Transverse colon (tissue), 4 donors: ENCODE results near the gene CLIC6. TPM values are rescaled to one million over a fixed set of nuclear protein-coding genes. Genes with fewer than 3 reads are reported as not detected.

ENCODE experiments used
- DNase-seq: peaks from one replicate; pipeline ENCODE4 v3.0.0-alpha.2; 2019
- H3K27ac ChIP-seq, 4 donors: fragments of 200-600 bp; sonication (generic); 2 replicates each; pipeline ENCODE4 v1.5.1; 2016 to 2018; ENCODE audit warnings: inconsistent platforms in 4 of 4
- H3K27me3 ChIP-seq: fragments of 200-600 bp; sonication (generic); 2 replicates; pipeline ENCODE4 v1.5.1; 2017; ENCODE audit warnings: inconsistent platforms
- H3K36me3 ChIP-seq, 4 donors: fragments of 200-600 bp; sonication (generic); 2 replicates each; pipeline ENCODE4 v1.5.1; 2017 to 2019; ENCODE audit warnings: inconsistent platforms in 4 of 4
- H3K4me1 ChIP-seq, 4 donors: fragments of 200-600 bp; sonication (generic); 2 replicates each; pipeline ENCODE4 v1.5.1; 2017 to 2020; ENCODE audit warnings: inconsistent platforms in 4 of 4
- H3K4me3 ChIP-seq, 4 donors: fragments of 200-600 bp; sonication (generic); 1 replicate in 1 of 4; 2 replicates in 3 of 4; pipeline versions ENCODE4 v1.5.1 to v1.6.1; 2017 to 2019; ENCODE audit warnings: inconsistent platforms in 4 of 4
- H3K9me3 ChIP-seq, 2 donors: fragments of 200-600 bp; sonication (generic); 2 replicates each; pipeline ENCODE4 v1.5.1; 2017 to 2019; ENCODE audit warnings: inconsistent platforms in 2 of 2
- EP300 ChIP-seq: sonication (generic); formaldehyde crosslinking; IDR thresholded peaks from one replicate; pipeline ENCODE4 v1.6.1; 2017; ENCODE audit warnings: antibody characterized with exemption, low read depth
- POLR2A ChIP-seq: fragments of 450-650 bp; IDR thresholded peaks from one replicate; pipeline ENCODE4 v1.6.1; 2016; ENCODE audit warnings: antibody characterized with exemption, mild to moderate bottlenecking, moderate library complexity
- POLR2AphosphoS5 ChIP-seq, 3 donors: sonication (generic); formaldehyde crosslinking; IDR thresholded peaks; one replicate each; pipeline ENCODE4 v1.6.1; 2016; ENCODE audit warnings: antibody characterized with exemption in 3 of 3
- WGBS, 2 donors: methylation state at CpG; one replicate each; pipeline ENCODE4 v1.1.5; 2018; ENCODE audit warnings: low coverage in 1 of 2; 5-methylcytosine and 5-hydroxymethylcytosine counted together
- in situ Hi-C, 4 donors: fragments of 200-750 bp; cut with MboI; loops; one replicate each; pipeline versions ENCODE4 v1.15.0 to v1.15.1; 2017; ENCODE audit warnings: low sequenced_read_pairs in 3 of 4, low pct_ligation_motif_present in 1 of 4, low pct_unique_long_range_greater_than_20kb in 1 of 4
- intact Hi-C: fragments of 100-400 bp; cut with DNase I; formaldehyde crosslinking; loops from one replicate; pipeline ENCODE4 v1.15.1; 2023; ENCODE audit warnings: low total_unique reads
- total RNA-seq, 4 donors: library from RNA; depleted of rRNA; stranded (reverse); fragments of >200 nt; gene quantifications; one replicate each; pipeline ENCODE4 v1.1.0, GENCODE V29; 2016
- TF ChIP-seq, protein P1 (sequence below), 5 experiments: fragments of 200-600 bp in 3 of 5; fragments of 450-650 bp in 2 of 5; sonication (generic) in 3 of 5; IDR thresholded peaks; 1 replicate in 2 of 5; 2 replicates in 3 of 5; pipeline ENCODE4 v1.5.1; 2016 to 2017; ENCODE audit warnings: antibody characterized with exemption in 5 of 5, inconsistent platforms in 3 of 5, mild to moderate bottlenecking in 2 of 5, moderate library complexity in 1 of 5

CLIC6 gene
- total RNA-seq, 4 donors from 2014 or later = 0.37 to 4.9 (median 3.7) TPM; not detected in 1

DNA sequence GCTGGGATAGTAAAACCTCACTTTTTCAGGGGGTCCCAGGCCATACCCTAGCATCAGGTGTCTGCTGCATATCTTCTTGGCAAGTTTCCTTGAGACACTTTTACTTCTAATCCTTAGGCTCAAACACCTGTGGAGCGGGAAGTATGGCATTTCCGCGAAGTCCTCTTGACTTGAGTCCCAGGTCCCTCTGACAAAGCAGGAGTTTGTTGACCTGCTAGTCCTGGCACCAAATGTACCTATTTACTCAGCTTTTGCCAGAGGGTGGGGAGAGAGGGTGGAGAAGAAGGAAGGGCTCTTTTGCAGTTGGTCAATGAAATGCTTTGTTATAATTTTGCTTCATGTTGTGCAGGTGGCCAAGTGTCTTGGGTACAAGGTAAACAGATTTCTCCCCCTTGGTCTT lies 59.7 kb downstream of the CLIC6 start:
- peak overlapping the region in 2 of 4 donors; percentile 12 to 43 for H3K27ac ChIP-seq
- no peak for TF ChIP-seq POLR2A
- TF ChIP-seq EP300 = no peak
- TF ChIP-seq, protein P1, sequence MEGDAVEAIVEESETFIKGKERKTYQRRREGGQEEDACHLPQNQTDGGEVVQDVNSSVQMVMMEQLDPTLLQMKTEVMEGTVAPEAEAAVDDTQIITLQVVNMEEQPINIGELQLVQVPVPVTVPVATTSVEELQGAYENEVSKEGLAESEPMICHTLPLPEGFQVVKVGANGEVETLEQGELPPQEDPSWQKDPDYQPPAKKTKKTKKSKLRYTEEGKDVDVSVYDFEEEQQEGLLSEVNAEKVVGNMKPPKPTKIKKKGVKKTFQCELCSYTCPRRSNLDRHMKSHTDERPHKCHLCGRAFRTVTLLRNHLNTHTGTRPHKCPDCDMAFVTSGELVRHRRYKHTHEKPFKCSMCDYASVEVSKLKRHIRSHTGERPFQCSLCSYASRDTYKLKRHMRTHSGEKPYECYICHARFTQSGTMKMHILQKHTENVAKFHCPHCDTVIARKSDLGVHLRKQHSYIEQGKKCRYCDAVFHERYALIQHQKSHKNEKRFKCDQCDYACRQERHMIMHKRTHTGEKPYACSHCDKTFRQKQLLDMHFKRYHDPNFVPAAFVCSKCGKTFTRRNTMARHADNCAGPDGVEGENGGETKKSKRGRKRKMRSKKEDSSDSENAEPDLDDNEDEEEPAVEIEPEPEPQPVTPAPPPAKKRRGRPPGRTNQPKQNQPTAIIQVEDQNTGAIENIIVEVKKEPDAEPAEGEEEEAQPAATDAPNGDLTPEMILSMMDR (IDR thresholded peaks at IDR 0.05) = no peak
- no peak for TF ChIP-seq POLR2AphosphoS5 (IDR thresholded peaks at IDR 0.05)
- WGBS, 2 donors = 60 to 61% methylated on average over 3 of the region's 3 CpGs

DNA sequence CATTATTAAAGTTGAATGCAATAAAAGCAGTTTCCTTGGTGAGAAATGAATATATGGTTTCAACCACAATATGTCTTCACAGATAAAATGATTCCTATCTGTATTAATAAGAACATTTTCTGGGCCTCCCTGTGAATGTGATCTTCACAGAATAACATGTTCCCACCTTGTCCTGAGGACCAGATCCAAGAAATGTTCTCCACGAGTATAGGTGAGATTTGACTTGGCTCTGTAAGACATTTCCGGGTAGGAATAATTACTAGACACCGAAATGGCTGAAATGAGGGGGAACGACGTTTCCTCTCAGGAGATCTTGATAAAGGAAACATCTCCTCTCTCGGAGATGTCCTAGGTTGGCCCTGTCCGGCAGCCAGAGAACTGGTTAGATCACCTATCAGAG lies 61.4 kb downstream of the CLIC6 start:
- Histone ChIP-seq H3K4me3 (no peak overlapping the region), H3K27me3 (no peaks in the 10 kb centered on the region), H3K9me3 (no peaks in the 10 kb centered on the region), H3K4me1 (no peaks in the 10 kb centered on the region), H3K27ac (no peak overlapping the region), H3K36me3 (no peaks in the 10 kb centered on the region)
- no peak for TF ChIP-seq POLR2A
- in situ Hi-C loops = loop anchor here (25.0 kb wide), 2 partner anchors 682 to 1107 kb away; no protein-coding TSS in a partner anchor
- 89 to 94% methylated on average over 7 of the region's 7 CpGs for WGBS, 2 donors
- intact Hi-C loops = no loop called here
- no peak for DNase-seq

More for the DNA sequence above, 59.7 kb downstream of the CLIC6 start:
- in situ Hi-C loops (loop anchor here (25.0 kb wide), 2 partner anchors 684 to 1109 kb away; no protein-coding TSS in a partner anchor), intact Hi-C loops (no loop called here)
- H3K4me1 ChIP-seq = peaks cover 0 to 7% (median 0%) of the 10 kb centered on the region in 4 donors
- peak; percentile 53 for DNase-seq
- no peak overlapping the region for H3K4me3 ChIP-seq
- H3K27me3 ChIP-seq = no peaks in the 10 kb centered on the region
- no peaks in the 10 kb centered on the region for H3K36me3 ChIP-seq
- H3K9me3 ChIP-seq = no peaks in the 10 kb centered on the region

- no peaks in the 10 kb centered on the region for H3K9me3 ChIP-seq
- intact Hi-C loops (no loop called here), in situ Hi-C loops (loop anchor here (25.0 kb wide), 2 partner anchors 681 to 1106 kb away; no protein-coding TSS in a partner anchor)
- H3K27ac ChIP-seq = no peak overlapping the region
- H3K36me3 ChIP-seq = no peaks in the 10 kb centered on the region
- H3K4me3 ChIP-seq = no peak overlapping the region
- no peaks in the 10 kb centered on the region for H3K27me3 ChIP-seq
- 60 to 86% methylated on average over 4 to 5 of the region's 5 CpGs for WGBS, 2 donors
- no peak for DNase-seq
- TF ChIP-seq POLR2AphosphoS5 (IDR thresholded peaks at IDR 0.05) (no peak), EP300 (no peak), POLR2A (no peak)
- TF ChIP-seq, protein P1 (IDR thresholded peaks at IDR 0.05) = no peak
- H3K4me1 ChIP-seq = no peaks in the 10 kb centered on the region
Observed at GRCh38 chr21:34730756-34731445, 62.1 kb downstream of the CLIC6 start.

GRCh38 chr21:34732388-34732821 lies 63.6 kb downstream of the CLIC6 start:
- Histone ChIP-seq H3K4me3 (no peak overlapping the region), H3K36me3 (no peaks in the 10 kb centered on the region), H3K9me3 (no peaks in the 10 kb centered on the region), H3K4me1 (no peaks in the 10 kb centered on the region), H3K27me3 (no peaks in the 10 kb centered on the region), H3K27ac (no peak overlapping the region)
- TF ChIP-seq POLR2A = no peak
- TF ChIP-seq EP300 = no peak
- TF ChIP-seq, protein P1 (IDR thresholded peaks at IDR 0.05) = no peak
- TF ChIP-seq POLR2AphosphoS5 (IDR thresholded peaks at IDR 0.05) = no peak
- DNase-seq = no peak
- 80 to 87% methylated on average over 4 of the region's 4 CpGs for WGBS, 2 donors
- in situ Hi-C loops = loop anchor here (25.0 kb wide), 2 partner anchors 680 to 1105 kb away; no protein-coding TSS in a partner anchor
- intact Hi-C loops = no loop called here
